Heart left ventricle (tissue), 16 donors: ENCODE data around the gene IRX6. TPM values are rescaled to one million over a fixed set of nuclear protein-coding genes. Genes with fewer than 3 reads are reported as not detected.

ENCODE experiments used
- ATAC-seq, 4 donors: fragments of 200-7000 bp; cut with Tn5 transposase; one replicate each; pipeline ENCODE4 v1.9.1; 2020 to 2022; ENCODE audit warnings: moderate library complexity in 4 of 4, mild to moderate bottlenecking in 3 of 4, moderate number of reproducible peaks in 1 of 4
- DNase-seq, 5 donors: peaks; one replicate each; pipeline ENCODE4 v3.0.0-alpha.2; 2020
- H3K27ac ChIP-seq, 12 donors: fragments of 200-600 bp; sonication (generic) in 4 of 12; one replicate each; pipeline versions ENCODE4 v1.5.0 to v1.8.0; 2016 to 2022; ENCODE audit warnings: mild to moderate bottlenecking in 2 of 12
- H3K27me3 ChIP-seq, 9 donors: fragments of 200-600 bp; sonication (generic) in 2 of 9; one replicate each; pipeline versions ENCODE4 v1.5.1 to v1.8.0; 2016 to 2022; ENCODE audit warnings: mild to moderate bottlenecking in 3 of 9
- H3K36me3 ChIP-seq, 9 donors: fragments of 200-600 bp; sonication (generic) in 2 of 9; one replicate each; pipeline versions ENCODE4 v1.5.0 to v1.8.0; 2018 to 2022; ENCODE audit warnings: mild to moderate bottlenecking in 2 of 9
- H3K4me1 ChIP-seq, 12 donors: fragments of 200-600 bp; sonication (generic) in 4 of 12; one replicate each; pipeline versions ENCODE4 v1.5.0 to v1.8.0; 2016 to 2022; ENCODE audit warnings: mild to moderate bottlenecking in 3 of 12
- H3K4me3 ChIP-seq, 12 donors: fragments of 200-600 bp; sonication (generic) in 4 of 12; one replicate each; pipeline versions ENCODE4 v1.5.0 to v1.8.0; 2017 to 2022; ENCODE audit warnings: mild to moderate bottlenecking in 9 of 12, moderate library complexity in 4 of 12
- H3K9me3 ChIP-seq, 12 donors: fragments of 200-600 bp; sonication (generic) in 4 of 12; one replicate each; pipeline versions ENCODE4 v1.5.0 to v1.8.0; 2016 to 2022; ENCODE audit warnings: mild to moderate bottlenecking in 1 of 12
- CTCF ChIP-seq, 12 donors: fragments of 200-600 bp; sonication (generic) in 4 of 12; IDR thresholded peaks; one replicate each; pipeline versions ENCODE4 v1.5.0 to v1.8.0; 2018 to 2022; ENCODE audit warnings: antibody characterized with exemption in 12 of 12, mild to moderate bottlenecking in 5 of 12
- POLR2A ChIP-seq, 2 donors: fragments of 450-650 bp; IDR thresholded peaks; one replicate each; pipeline ENCODE4 v1.6.1; 2017; ENCODE audit warnings: antibody characterized with exemption in 2 of 2, mild to moderate bottlenecking in 2 of 2, moderate library complexity in 2 of 2
- WGBS, 4 donors: extraction: QIAGEN DNeasy Blood & Tissue Kit in 2 of 4; methylation state at CpG; one replicate each; pipeline versions ENCODE4 v1.1.5 to v1.1.7; 2013 to 2018; 5-methylcytosine and 5-hydroxymethylcytosine counted together
- intact Hi-C, 10 donors: fragments of 100-400 bp; cut with DNase I; formaldehyde crosslinking; loops; one replicate each; pipeline versions ENCODE4 v1.11.1 to v1.14.2; 2022
- polyA plus RNA-seq, 2 donors: library from polyadenylated mRNA; stranded (reverse); fragments of 200-250 nt; gene quantifications; one replicate each; pipeline ENCODE4 v1.2.3, GENCODE V29; 2013
- total RNA-seq, 9 donors: library from RNA; depleted of rRNA in 2 of 9; stranded (reverse); fragments of >200 nt in 2 of 9; fragmentation: NEBNext Ultra II Directional in 3 of 9; extraction: Animal tissue kit (Norgen Biotek cat#: 25700) in 3 of 9; gene quantifications; one replicate each; pipeline versions ENCODE4 v1.1.0 to v1.2.4, GENCODE V29; 2016 to 2023
- donor health status: ischemic (EF 13 %, LVEDD 7.1; RV severe dilation, severe dysfunction).
- donor health status: healthy with polysubstance abuse.
- donor health status: DM: no; HTN: yes; CAD: no.
- donor health status: DM: no; HTN: no; CAD: no.
- donor health status: ischemic (EF 25% LVEDD 6.9; RV normal size, moderate dysfunction).
- donor health status: ischemic (EF 25% LVEDD 5.7; RV mildly dilated, moderate dysfunction).
- donor health status: healthy.
- donor health status: DM: yes; HTN: yes; CAD: no.
- donor health status: ischemic (EF 35%, LVEDD 5.7; RV mildly dilated, moderate dysfunction).
- donor health status: nonischemic (EF 11% LVEDD 7.7; RV severe dilation, severe dysfunction).
- donor health status: DM: yes; HTN: yes; CAD: no.
- donor health status: PGD.
- donor health status: ischemic (EF 29% LVEDD 5.4; RV normal size, mild dysfunction).
- donor health status: nonischemic (EF 23%, LVEDD 6.1; RV moderate dilation, normal function).

IRX6 gene
- total and polyA plus RNA-seq, 11 donors: 0.96 to 48.4 (median 12.4) TPM

DNA sequence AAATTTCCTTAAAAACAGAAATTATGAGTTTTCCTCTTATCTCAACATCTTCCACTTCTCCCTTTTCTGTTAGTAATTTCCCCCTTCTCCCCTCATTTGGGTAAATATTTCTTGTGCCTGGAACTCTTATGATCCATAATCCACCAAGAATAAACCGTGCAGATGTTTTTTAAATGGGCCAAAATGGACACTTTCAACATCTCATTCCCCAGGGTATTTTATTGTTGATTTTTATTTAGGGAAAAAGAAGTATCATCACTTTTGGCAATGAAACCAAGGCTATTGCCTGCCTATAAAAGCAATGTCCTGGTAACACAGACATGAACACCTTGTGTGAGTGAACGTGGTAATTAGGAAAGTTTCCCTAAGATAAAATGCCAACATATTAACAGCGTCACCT is 54.6 kb downstream of the IRX6 start:
- H3K27me3 ChIP-seq: no peaks in the 10 kb centered on the region
- TF ChIP-seq CTCF (IDR thresholded peaks at IDR 0.05) (no peak), POLR2A (IDR thresholded peaks at IDR 0.05) (no peak)
- ATAC-seq (no peak), DNase-seq (no peak)
- H3K4me3 ChIP-seq: no peak overlapping the region
- H3K36me3 ChIP-seq: no peaks in the 10 kb centered on the region
- H3K9me3 ChIP-seq: no peaks in the 10 kb centered on the region
- peaks cover 0 to 19% (median 5%) of the 10 kb centered on the region in 12 donors for H3K4me1 ChIP-seq
- WGBS, 4 donors: 67 to 78% (median 71%) methylated on average over 3 of the region's 3 CpGs
- intact Hi-C loops: loop anchor here in 4 of 10 donors (10.0 kb wide), 4 partner anchors 444 to 1104 kb away; partner anchors contain the start of genes IRX3 (in 1 of the 4) and IRX5 (in 1 of the 4)
- H3K27ac ChIP-seq: no peak overlapping the region

DNA sequence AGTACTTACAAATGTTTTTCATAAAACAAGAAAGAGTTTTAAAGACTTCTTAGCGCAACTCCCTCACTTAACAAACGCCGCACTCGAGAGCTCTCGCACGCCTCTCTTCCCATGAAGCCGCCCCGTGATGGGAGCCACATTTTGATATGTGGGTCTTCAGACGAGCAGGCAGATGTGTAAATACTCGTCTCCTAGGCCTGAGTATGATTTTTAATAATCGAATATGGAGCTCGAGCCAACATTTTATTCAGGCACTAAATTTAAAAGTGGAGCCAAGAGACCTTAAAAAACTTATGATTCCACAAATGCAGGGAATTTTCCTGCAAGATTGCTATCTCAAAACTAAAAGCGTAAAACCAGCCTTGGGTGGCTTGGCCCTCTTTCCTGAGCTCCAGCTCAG is 55.4 kb downstream of the IRX6 start:
- H3K9me3 ChIP-seq: no peaks in the 10 kb centered on the region
- no peak for DNase-seq
- no peak overlapping the region for H3K4me3 ChIP-seq
- WGBS, 4 donors: 86 to 94% (median 92%) methylated on average over 13 of the region's 13 CpGs
- H3K27me3 ChIP-seq: no peaks in the 10 kb centered on the region
- peaks cover 0 to 20% (median 5%) of the 10 kb centered on the region in 12 donors for H3K4me1 ChIP-seq
- intact Hi-C loops: loop anchor here in 4 of 10 donors (10.0 kb wide), 4 partner anchors 445 to 1105 kb away; partner anchors contain the start of genes IRX3 (in 1 of the 4) and IRX5 (in 1 of the 4)
- no peaks in the 10 kb centered on the region for H3K36me3 ChIP-seq
- peak overlapping the region in 8 of 12 donors; percentile 30 to 73 (median 56) for H3K27ac ChIP-seq
- TF ChIP-seq POLR2A (IDR thresholded peaks at IDR 0.05) (no peak), CTCF (IDR thresholded peaks at IDR 0.05) (no peak)
- no peak for ATAC-seq

DNA sequence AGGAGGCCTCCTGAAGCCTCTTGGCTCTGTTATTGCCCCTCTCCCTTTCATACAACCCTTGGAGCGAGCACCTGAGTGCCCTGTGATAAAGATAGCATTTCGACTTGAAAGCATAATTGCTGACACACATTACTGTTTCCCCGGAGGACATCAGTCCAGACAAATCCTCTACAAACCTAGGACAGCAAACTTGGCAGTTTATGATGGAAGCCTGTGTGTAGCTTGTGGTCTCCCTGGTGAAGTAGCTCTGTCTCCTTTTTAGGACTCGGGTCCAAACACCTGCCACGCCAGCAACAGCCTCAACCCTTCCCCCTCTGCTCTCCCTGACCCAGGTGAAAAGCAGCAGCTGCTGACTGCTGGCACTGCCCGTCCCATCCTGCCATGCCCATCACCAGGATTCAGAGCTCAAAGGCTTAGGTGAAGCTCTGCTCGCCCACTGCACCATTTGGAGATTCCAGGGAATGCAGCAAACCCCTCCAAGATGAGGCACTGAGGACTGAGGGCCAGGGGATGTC is 55.9 kb downstream of the IRX6 start:
- intact Hi-C loops: loop anchor here in 4 of 10 donors (10.0 kb wide), 4 partner anchors 445 to 1105 kb away; partner anchors contain the start of genes IRX3 (in 1 of the 4) and IRX5 (in 1 of the 4)

More for the DNA sequence above, 55.9 kb downstream of the IRX6 start:
- Histone ChIP-seq H3K27ac (peak overlapping the region in 8 of 12 donors; percentile 30 to 73 (median 56)), H3K27me3 (no peaks in the 10 kb centered on the region), H3K4me1 (peaks cover 0 to 21% (median 5%) of the 10 kb centered on the region in 12 donors), H3K36me3 (no peaks in the 10 kb centered on the region), H3K9me3 (no peaks in the 10 kb centered on the region), H3K4me3 (no peak overlapping the region)
- no peak for TF ChIP-seq POLR2A (IDR thresholded peaks at IDR 0.05)
- TF ChIP-seq CTCF (IDR thresholded peaks at IDR 0.05): no peak
- DNase-seq: no peak
- WGBS, 4 donors: 38 to 63% (median 53%) methylated on average over 7 of the region's 7 CpGs
- ATAC-seq: peak; percentile 6 to 48 (median 18)

Other genes starting within 250 kb of the IRX6 start
- gene MMP2, start 155.0 kb downstream of the IRX6 start, total RNA-seq: 100 to 1,000 TPM in 4 of 9 donors, 10 to 100 TPM in 5; 59.1 to 157 (median 77.2) TPM
- 10 to 100 TPM; 22.5 to 77.1 TPM for gene MMP2, start 155.0 kb downstream of the IRX6 start, polyA plus RNA-seq
- gene LPCAT2, start 184.9 kb downstream of the IRX6 start, total RNA-seq: 10 to 100 TPM in 3 of 9 donors, 1 to 10 TPM in 6; 4.1 to 13.6 (median 7.6) TPM
- gene LPCAT2, start 184.9 kb downstream of the IRX6 start, polyA plus RNA-seq: 1 to 10 TPM; 3.8 to 5.2 TPM
- under 1 TPM in 1 of 9 donors, not detected in 8; 0.72 TPM for gene CAPNS2, start 242.5 kb downstream of the IRX6 start, total RNA-seq
- not detected for gene CAPNS2, start 242.5 kb downstream of the IRX6 start, polyA plus RNA-seq